ENCODE results near the gene AMZ2.

Gene AMZ2

GRCh38 chr17:68290955-68291835, 43.4 kb downstream of the AMZ2 start, which contains the start of the genes ARSG and SLC16A6:
TSS of gene ARSG (plus strand) at chr17:68291495. CDS start at chr17:68307494, 15,999 bp downstream.
TSS of gene SLC16A6 (minus strand) at chr17:68291127. CDS start at chr17:68278320, 12,807 bp downstream.
- peak; percentile 90 for DNase-seq (ENCODE audit: low spot score)

GRCh38 chr17:68291836-68292688, 44.2 kb downstream of the AMZ2 start:
- DNase-seq (ENCODE audit: low spot score) = peak; percentile 81

GRCh38 chr17:68292689-68293040, 44.8 kb downstream of the AMZ2 start:
- DNase-seq (ENCODE audit: low spot score) = no peak

- DNase-seq (ENCODE audit: low spot score) = no peak
These were observed 45.8 kb downstream of the AMZ2 start for GRCh38 chr17:68293490-68294195.

GRCh38 chr17:68294196-68294555, 46.3 kb downstream of the AMZ2 start:
- peak; percentile 14 for DNase-seq (ENCODE audit: low spot score)

- no peak for DNase-seq (ENCODE audit: low spot score)
These were observed 46.8 kb downstream of the AMZ2 start for GRCh38 chr17:68294617-68295016.

GRCh38 chr17:68295086-68295485, 47.2 kb downstream of the AMZ2 start:
- no peak for DNase-seq (ENCODE audit: low spot score)

- no peak for DNase-seq (ENCODE audit: low spot score)
These were observed 48.7 kb downstream of the AMZ2 start for GRCh38 chr17:68296217-68297191.

- DNase-seq (ENCODE audit: low spot score) = no peak
These were observed 49.4 kb downstream of the AMZ2 start for GRCh38 chr17:68297195-68297594.

GRCh38 chr17:68298601-68299000, 50.8 kb downstream of the AMZ2 start:
- DNase-seq (ENCODE audit: low spot score) = no peak

GRCh38 chr17:68299817-68300216, 52.0 kb downstream of the AMZ2 start:
- DNase-seq (ENCODE audit: low spot score) = no peak

- DNase-seq (ENCODE audit: low spot score) = no peak
These were observed 53.7 kb downstream of the AMZ2 start for GRCh38 chr17:68301438-68301959.

GRCh38 chr17:68302066-68302564, 54.3 kb downstream of the AMZ2 start:
- no peak for DNase-seq (ENCODE audit: low spot score)

- DNase-seq (ENCODE audit: low spot score) = no peak
These were observed 54.8 kb downstream of the AMZ2 start for GRCh38 chr17:68302666-68303065.

- DNase-seq (ENCODE audit: low spot score) = no peak
These were observed 56.9 kb downstream of the AMZ2 start for GRCh38 chr17:68304706-68305105.

GRCh38 chr17:68305142-68305541, 57.3 kb downstream of the AMZ2 start:
- DNase-seq (ENCODE audit: low spot score) = no peak

All from iPS-NIHi11 (cell line).